ENCODE data around the gene EOGT. TPM values are rescaled to one million over a fixed set of nuclear protein-coding genes. Genes with fewer than 3 reads are reported as not detected.

Gene EOGT
- total RNA-seq, 4 donors from 2014 or later: 12.0 to 22.4 (median 18.7) TPM

- Histone ChIP-seq H3K9me3 (no peaks in the 10 kb centered on the region), H3K27me3 (peaks cover 10% of the 10 kb centered on the region), H3K27ac (no peak overlapping the region), H3K4me1 (no peaks in the 10 kb centered on the region), H3K36me3 (no peaks in the 10 kb centered on the region), H3K4me3 (no peak overlapping the region)
- 59% methylated on average over 3 of the region's 3 CpGs for WGBS, 2 donors (ENCODE audit: low coverage in 1 of 2)
- in situ Hi-C loops (cut with MboI; ENCODE audit: low pct_ligation_motif_present in 1 of 4, low pct_unique_long_range_greater_than_20kb in 1 of 4, low sequenced_read_pairs in 3 of 4): no loop called here
- DNase-seq: no peak
- no peak for TF ChIP-seq EP300 (IDR thresholded peaks at IDR 0.05; ENCODE audit: low read depth)
- no peak for TF ChIP-seq POLR2A (IDR thresholded peaks at IDR 0.05)
- TF ChIP-seq CTCF (IDR thresholded peaks at IDR 0.05): no peak
- no peak for TF ChIP-seq POLR2AphosphoS5 (IDR thresholded peaks at IDR 0.05)
- intact Hi-C loops (cut with DNase I; ENCODE audit: low total_unique reads): no loop called here
Measured at GRCh38 chr3:68958932-68959331, 54.6 kb downstream of the EOGT start.

GRCh38 chr3:68957895-68958294 lies 55.6 kb downstream of the EOGT start:
- intact Hi-C loops (cut with DNase I; ENCODE audit: low total_unique reads) (no loop called here), in situ Hi-C loops (cut with MboI; ENCODE audit: low pct_ligation_motif_present in 1 of 4, low pct_unique_long_range_greater_than_20kb in 1 of 4, low sequenced_read_pairs in 3 of 4) (no loop called here)
- Histone ChIP-seq H3K27ac (no peak overlapping the region), H3K4me1 (no peaks in the 10 kb centered on the region), H3K9me3 (no peaks in the 10 kb centered on the region), H3K27me3 (peaks cover 10% of the 10 kb centered on the region), H3K36me3 (no peaks in the 10 kb centered on the region), H3K4me3 (no peak overlapping the region)
- WGBS, 2 donors (ENCODE audit: low coverage in 1 of 2): 84 to 93% methylated on average over 3 of the region's 3 CpGs
- no peak for DNase-seq
- no peak for TF ChIP-seq EP300 (IDR thresholded peaks at IDR 0.05; ENCODE audit: low read depth)
- no peak for TF ChIP-seq CTCF (IDR thresholded peaks at IDR 0.05)
- TF ChIP-seq POLR2AphosphoS5 (IDR thresholded peaks at IDR 0.05): no peak

GRCh38 chr3:68953816-68954444 lies 59.6 kb downstream of the EOGT start:
- Histone ChIP-seq H3K36me3 (no peaks in the 10 kb centered on the region), H3K4me3 (no peak overlapping the region), H3K27me3 (peaks cover 10% of the 10 kb centered on the region), H3K27ac (no peak overlapping the region), H3K4me1 (no peaks in the 10 kb centered on the region), H3K9me3 (no peaks in the 10 kb centered on the region)
- no peak for DNase-seq
- no peak for TF ChIP-seq CTCF (IDR thresholded peaks at IDR 0.05)
- no peak for TF ChIP-seq POLR2AphosphoS5 (IDR thresholded peaks at IDR 0.05)
- no peak for TF ChIP-seq POLR2A (IDR thresholded peaks at IDR 0.05)
- TF ChIP-seq EP300 (IDR thresholded peaks at IDR 0.05; ENCODE audit: low read depth): no peak
- intact Hi-C loops (cut with DNase I; ENCODE audit: low total_unique reads): no loop called here
- in situ Hi-C loops (cut with MboI; ENCODE audit: low pct_ligation_motif_present in 1 of 4, low pct_unique_long_range_greater_than_20kb in 1 of 4, low sequenced_read_pairs in 3 of 4): no loop called here
- 59 to 63% methylated on average over 3 to 6 of the region's 6 CpGs for WGBS, 2 donors (ENCODE audit: low coverage in 1 of 2)

GRCh38 chr3:68945225-68945624 lies 68.3 kb downstream of the EOGT start:
- Histone ChIP-seq H3K9me3 (no peaks in the 10 kb centered on the region), H3K36me3 (no peaks in the 10 kb centered on the region), H3K27me3 (peaks cover 19% of the 10 kb centered on the region), H3K4me3 (no peak overlapping the region), H3K4me1 (no peaks in the 10 kb centered on the region), H3K27ac (no peak overlapping the region)
- TF ChIP-seq POLR2A (IDR thresholded peaks at IDR 0.05) (no peak), POLR2AphosphoS5 (IDR thresholded peaks at IDR 0.05) (no peak), EP300 (IDR thresholded peaks at IDR 0.05; ENCODE audit: low read depth) (no peak), CTCF (IDR thresholded peaks at IDR 0.05) (no peak)
- WGBS, 2 donors (ENCODE audit: low coverage in 1 of 2): 88 to 94% methylated on average over 1 of the region's 1 CpG
- no peak for DNase-seq
- intact Hi-C loops (cut with DNase I; ENCODE audit: low total_unique reads): no loop called here
- in situ Hi-C loops (cut with MboI; ENCODE audit: low pct_ligation_motif_present in 1 of 4, low pct_unique_long_range_greater_than_20kb in 1 of 4, low sequenced_read_pairs in 3 of 4): no loop called here

All from transverse colon (tissue), 4 donors.